ENCODE results near the gene APIP. TPM values are rescaled to one million over a fixed set of nuclear protein-coding genes. Genes with fewer than 3 reads are reported as not detected.

The APIP gene
- total and polyA plus RNA-seq, 2 of the 8 experiments (the other 6 are each of a cell fraction or from before 2014, with no cell fraction given) = 10.4 to 25.7 TPM

DNA sequence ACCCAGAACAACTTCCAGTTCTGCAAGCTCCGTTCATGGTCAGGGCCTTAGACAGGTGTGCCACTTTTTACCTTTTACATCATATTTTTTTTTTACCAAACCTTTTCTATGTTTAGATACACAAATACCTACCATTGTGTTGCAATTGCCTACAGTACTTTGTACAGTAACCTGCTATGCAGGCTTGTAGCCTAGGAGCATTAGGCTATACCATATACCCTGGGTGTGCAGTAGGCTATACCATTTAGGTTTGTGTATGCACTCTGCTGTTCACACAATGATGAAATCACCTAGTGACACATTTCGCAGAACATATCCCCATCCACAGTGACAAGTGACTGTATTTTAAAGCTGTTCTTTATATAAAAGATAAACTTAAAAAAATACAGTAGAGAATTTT lies 29.6 kb downstream of the APIP start:
- H3K4me1 ChIP-seq (replicated peaks in 1 of 4; ENCODE audit: control insufficient read depth in 3 of 4, insufficient read depth in 4 of 4, low read length in 3 of 4) = no peaks in the 10 kb centered on the region
- no peaks in the 10 kb centered on the region for H3K79me2 ChIP-seq (ENCODE audit: control insufficient read depth in 1 of 2, insufficient read depth in 2 of 2, low read length in 2 of 2)
- no peak overlapping the region for H4K8ac ChIP-seq (ENCODE audit: extremely low read depth, insufficient read depth, low read length)
- FAIRE-seq = no peak
- H4K91ac ChIP-seq (replicated peaks; ENCODE audit: insufficient read length, low read length) = no peak overlapping the region
- H3K23me2 ChIP-seq (ENCODE audit: low read depth, low read length) = no peaks in the 10 kb centered on the region
- H3K23ac ChIP-seq (ENCODE audit: insufficient read length) = no peak overlapping the region
- H3K4me3 ChIP-seq (ENCODE audit: extremely low read depth in 1 of 4, insufficient read depth in 2 of 4, low read depth in 3 of 4, low read length in 4 of 4) = no peak overlapping the region
- H3K56ac ChIP-seq (replicated peaks; ENCODE audit: insufficient read length, low read depth, low read length) = no peak overlapping the region
- no peak overlapping the region for H2BK15ac ChIP-seq (ENCODE audit: low read length)
- no peak overlapping the region for H3K9ac ChIP-seq (replicated peaks in 1 of 4; ENCODE audit: extremely low read depth in 1 of 4, low read depth in 3 of 4, low read length in 3 of 4)
- no peak overlapping the region for H4K5ac ChIP-seq (ENCODE audit: insufficient read length, low read depth, low read length)
- no peak overlapping the region for H2AFZ ChIP-seq (ENCODE audit: low read length)
- ChIA-PET POLR2A (ENCODE audit: partially characterized antibody) (interaction anchor here (0.6 kb wide), 1 partner anchor 29 kb away, joined by 6 read pairs; no protein-coding TSS in a partner anchor), CTCF (ENCODE audit: partially characterized antibody) (interaction anchor here (0.7 to 2.7 kb wide), 8 partner anchors 12 to 398 kb away, joined by 3 to 14 read pairs (median 4); partner anchors contain the start of gene ELF5)
- no peak overlapping the region for H2BK120ac ChIP-seq (replicated peaks; ENCODE audit: low read depth, low read length)
- no peak overlapping the region for H3K4ac ChIP-seq (replicated peaks; ENCODE audit: insufficient read length, low read depth, low read length)
- peaks cover 0 to 3% (median 0%) of the 10 kb centered on the region in 4 experiments; a peak in 2 of 8 replicates for H3K36me3 ChIP-seq (ENCODE audit: control insufficient read depth in 2 of 4, insufficient read depth in 4 of 4, low read length in 3 of 4)
- H2BK12ac ChIP-seq (ENCODE audit: low read depth, low read length) = no peak overlapping the region
- peaks cover 0 to 3% of the 10 kb centered on the region in 2 experiments for H4K20me1 ChIP-seq (replicated peaks in 1 of 2; ENCODE audit: control insufficient read depth in 1 of 2, insufficient read depth in 2 of 2, low read length in 2 of 2)
- H3K14ac ChIP-seq (ENCODE audit: insufficient read length) = no peak overlapping the region
- no peak for DNase-seq (ENCODE audit: low read depth in 1 of 2, low spot score in 2 of 2)
- no peak overlapping the region for H2AK5ac ChIP-seq (ENCODE audit: low read depth, low read length)
- H2BK20ac ChIP-seq (ENCODE audit: low read length) = no peak overlapping the region
- H3K79me1 ChIP-seq (ENCODE audit: low read depth, low read length) = no peaks in the 10 kb centered on the region
- H3K9me3 ChIP-seq (ENCODE audit: insufficient read depth in 2 of 2, low read depth in 1 of 2, low read length in 1 of 2) = no peaks in the 10 kb centered on the region
- H3K27ac ChIP-seq (ENCODE audit: low read depth, low read length) = no peak overlapping the region
- no peak overlapping the region for H2BK5ac ChIP-seq (ENCODE audit: low read depth, low read length)
- H3K4me2 ChIP-seq (ENCODE audit: insufficient read depth in 1 of 2, low read depth in 2 of 2, low read length in 2 of 2) = no peak overlapping the region
- no peak overlapping the region for H3K18ac ChIP-seq (ENCODE audit: extremely low read depth, low read length)
- H3K27me3 ChIP-seq (replicated peaks in 1 of 4; ENCODE audit: control insufficient read depth in 3 of 4, extremely low read depth in 1 of 4, insufficient read depth in 3 of 4, low read length in 3 of 4) = no peaks in the 10 kb centered on the region
- WGBS, 2 experiments (ENCODE audit: extremely low coverage in 1 of 2, insufficient coverage in 1 of 2, insufficient read length in 1 of 2, insufficient replicate concordance in 2 of 2, low coverage in 1 of 2, low lambda C conversion rate in 2 of 2, missing lambda C conversion rate in 1 of 2) = 97% methylated on average over 2 of the region's 2 CpGs; no CpG with 5 or more reads in 1 of the 2 experiments
- TF ChIP-seq POLR2A (IDR thresholded peaks at IDR 0.05; ENCODE audit: control extremely low read depth in 1 of 2, low read depth in 2 of 2, low read length in 2 of 2) = no peak
- TF ChIP-seq TBP (IDR thresholded peaks at IDR 0.05; ENCODE audit: low read depth, low read length) = no peak
- no peak for TF ChIP-seq SRF (IDR thresholded peaks at IDR 0.05; ENCODE audit: low read depth, low read length)
- no peak for TF ChIP-seq TEAD4 (IDR thresholded peaks at IDR 0.05; ENCODE audit: low read depth, low read length)
- TF ChIP-seq SIRT6 (IDR thresholded peaks at IDR 0.05; ENCODE audit: low read length) = no peak
- TF ChIP-seq, protein P1, sequence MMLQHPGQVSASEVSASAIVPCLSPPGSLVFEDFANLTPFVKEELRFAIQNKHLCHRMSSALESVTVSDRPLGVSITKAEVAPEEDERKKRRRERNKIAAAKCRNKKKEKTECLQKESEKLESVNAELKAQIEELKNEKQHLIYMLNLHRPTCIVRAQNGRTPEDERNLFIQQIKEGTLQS (IDR thresholded peaks at IDR 0.05; ENCODE audit: insufficient read depth, low read depth, low read length) = no peak
- no peak for TF ChIP-seq RXRA (IDR thresholded peaks at IDR 0.05; ENCODE audit: insufficient read depth, low read depth, low read length)
- no peak for TF ChIP-seq NANOG (IDR thresholded peaks at IDR 0.05; ENCODE audit: insufficient read depth, low read depth, low read length, poor library complexity, severe bottlenecking)
- TF ChIP-seq MAFK (IDR thresholded peaks at IDR 0.05; ENCODE audit: low read depth, low read length) = no peak
- TF ChIP-seq SP2 (IDR thresholded peaks at IDR 0.05; ENCODE audit: low read length) = no peak
- TF ChIP-seq JUND (IDR thresholded peaks at IDR 0.05; ENCODE audit: low read length) = no peak
- no peak for TF ChIP-seq KDM1A (IDR thresholded peaks at IDR 0.05; ENCODE audit: borderline replicate concordance, low read length)
- TF ChIP-seq HDAC2 (IDR thresholded peaks at IDR 0.05; ENCODE audit: borderline replicate concordance in 1 of 2, low read depth in 2 of 2, low read length in 2 of 2) = no peak
- TF ChIP-seq SP1 (IDR thresholded peaks at IDR 0.05; ENCODE audit: low read depth, low read length) = no peak
- TF ChIP-seq SP4 (IDR thresholded peaks at IDR 0.05; ENCODE audit: low read length) = no peak
